HEK293 (cell line): ENCODE measurements around the gene SLC35E2B.

ENCODE experiments used
- BCL11B ChIP-seq: fragments of 450-650 bp; formaldehyde crosslinking; IDR thresholded peaks from 2 replicates; pipeline ENCODE4 v1.5.1; 2016; ENCODE audit warnings: low read depth, missing biosample characterization, missing genetic modification characterization
- KLF10 ChIP-seq: fragments of 450-650 bp; IDR thresholded peaks from 2 replicates; pipeline ENCODE4 v1.5.1; 2018; ENCODE audit warnings: missing biosample characterization, mild to moderate bottlenecking, missing genetic modification characterization
- KLF16 ChIP-seq: fragments of 450-650 bp; formaldehyde crosslinking; IDR thresholded peaks from 2 replicates; pipeline ENCODE4 v1.5.1; 2017; ENCODE audit warnings: missing biosample characterization, missing genetic modification characterization
- MEIS1 ChIP-seq: sonication (generic); formaldehyde crosslinking; IDR thresholded peaks from 2 replicates; pipeline ENCODE4 v1.8.1; 2022; ENCODE audit warnings: missing genetic modification reagents, mild to moderate bottlenecking, borderline replicate concordance
- PBX3 ChIP-seq: sonication (generic); formaldehyde crosslinking; IDR thresholded peaks from 2 replicates; pipeline ENCODE4 v1.8.1; 2022; ENCODE audit warnings: mild to moderate bottlenecking, moderate library complexity, missing genetic modification reagents
- RBAK ChIP-seq: fragments of 450-650 bp; formaldehyde crosslinking; IDR thresholded peaks from 2 replicates; pipeline ENCODE4 v1.5.1; 2016; ENCODE audit warnings: missing biosample characterization, missing genetic modification characterization
- SALL2 ChIP-seq: fragments of 450-650 bp; formaldehyde crosslinking; IDR thresholded peaks from 2 replicates; pipeline ENCODE4 v1.5.0; 2017; ENCODE audit warnings: missing biosample characterization, mild to moderate bottlenecking, missing genetic modification characterization, borderline replicate concordance
- SCRT1 ChIP-seq: fragments of 450-650 bp; formaldehyde crosslinking; IDR thresholded peaks from 2 replicates; pipeline ENCODE4 v1.5.1; 2016; ENCODE audit warnings: missing biosample characterization, missing genetic modification characterization, borderline replicate concordance
- TCF7L2 ChIP-seq: IDR thresholded peaks from 2 replicates; pipeline ENCODE4 v1.6.1; 2011; ENCODE audit warnings: low read depth, mild to moderate bottlenecking, inconsistent platforms, low read length, moderate library complexity, borderline replicate concordance
- TRIM28 ChIP-seq: IDR thresholded peaks from 2 replicates; pipeline ENCODE4 v1.6.1; 2011; ENCODE audit warnings: low read length, control low read depth, borderline replicate concordance
- WT1 ChIP-seq: fragments of 450-650 bp; formaldehyde crosslinking; IDR thresholded peaks from 2 replicates; pipeline ENCODE4 v1.5.1; 2016; ENCODE audit warnings: missing biosample characterization, missing genetic modification characterization
- YY1 ChIP-seq: fragments of 450-650 bp; formaldehyde crosslinking; IDR thresholded peaks from 2 replicates; pipeline ENCODE4 v1.5.1; 2018; ENCODE audit warnings: missing biosample characterization, missing genetic modification characterization
- YY2 ChIP-seq: fragments of 450-650 bp; formaldehyde crosslinking; IDR thresholded peaks from 2 replicates; pipeline ENCODE4 v1.5.1; 2016; ENCODE audit warnings: missing biosample characterization, missing genetic modification characterization
- ZBTB1 ChIP-seq: fragments of 450-650 bp; formaldehyde crosslinking; IDR thresholded peaks from 2 replicates; pipeline ENCODE4 v1.5.1; 2016; ENCODE audit warnings: missing biosample characterization, missing genetic modification characterization
- ZBTB21 ChIP-seq: fragments of 450-650 bp; formaldehyde crosslinking; IDR thresholded peaks from 2 replicates; pipeline ENCODE4 v1.5.1; 2017; ENCODE audit warnings: missing biosample characterization, missing genetic modification characterization
- ZBTB6 ChIP-seq: fragments of 450-650 bp; formaldehyde crosslinking; IDR thresholded peaks from 2 replicates; pipeline ENCODE4 v1.5.1; 2017; ENCODE audit warnings: missing biosample characterization, missing genetic modification characterization
- ZFP37 ChIP-seq: fragments of 450-650 bp; formaldehyde crosslinking; IDR thresholded peaks from 2 replicates; pipeline ENCODE4 v1.5.1; 2016; ENCODE audit warnings: missing biosample characterization, missing genetic modification characterization
- ZIC2 ChIP-seq: fragments of 450-650 bp; formaldehyde crosslinking; IDR thresholded peaks from 2 replicates; pipeline ENCODE4 v1.5.1; 2016; ENCODE audit warnings: missing biosample characterization, missing genetic modification characterization
- ZNF10 ChIP-seq: fragments of 450-650 bp; formaldehyde crosslinking; IDR thresholded peaks from 2 replicates; pipeline ENCODE4 v1.5.1; 2017; ENCODE audit warnings: missing biosample characterization, missing genetic modification characterization
- ZNF114 ChIP-seq: fragments of 450-650 bp; formaldehyde crosslinking; IDR thresholded peaks from 2 replicates; pipeline ENCODE4 v1.5.0; 2017; ENCODE audit warnings: missing biosample characterization, missing genetic modification characterization
- ZNF132 ChIP-seq: fragments of 450-650 bp; formaldehyde crosslinking; IDR thresholded peaks from 2 replicates; pipeline ENCODE4 v1.5.1; 2017; ENCODE audit warnings: missing biosample characterization, missing genetic modification characterization, borderline replicate concordance
- ZNF138 ChIP-seq: fragments of 450-650 bp; formaldehyde crosslinking; IDR thresholded peaks from 2 replicates; pipeline ENCODE4 v1.5.1; 2016; ENCODE audit warnings: missing biosample characterization, missing genetic modification characterization, borderline replicate concordance
- ZNF174 ChIP-seq: fragments of 450-650 bp; formaldehyde crosslinking; IDR thresholded peaks from 2 replicates; pipeline ENCODE4 v1.5.0; 2017; ENCODE audit warnings: missing biosample characterization, mild to moderate bottlenecking, missing genetic modification characterization
- ZNF19 ChIP-seq: fragments of 450-650 bp; formaldehyde crosslinking; IDR thresholded peaks from 2 replicates; pipeline ENCODE4; 2016; ENCODE audit warnings: missing biosample characterization, missing genetic modification characterization, low read depth
- ZNF280D ChIP-seq: fragments of 450-650 bp; formaldehyde crosslinking; IDR thresholded peaks from 2 replicates; pipeline ENCODE4 v1.5.1; 2016; ENCODE audit warnings: missing biosample characterization, missing genetic modification characterization
- ZNF292 ChIP-seq: fragments of 450-650 bp; formaldehyde crosslinking; IDR thresholded peaks from 2 replicates; pipeline ENCODE4 v1.5.1; 2016; ENCODE audit warnings: low read depth, missing biosample characterization, missing genetic modification characterization, borderline replicate concordance
- ZNF391 ChIP-seq: fragments of 450-650 bp; formaldehyde crosslinking; IDR thresholded peaks from 2 replicates; pipeline ENCODE4 v1.5.1; 2016; ENCODE audit warnings: low read depth, missing biosample characterization, missing genetic modification characterization, borderline replicate concordance
- ZNF394 ChIP-seq: fragments of 450-650 bp; formaldehyde crosslinking; IDR thresholded peaks from 2 replicates; pipeline ENCODE4 v1.5.1; 2016; ENCODE audit warnings: missing biosample characterization, missing genetic modification characterization, mild to moderate bottlenecking, moderate library complexity, borderline replicate concordance
- ZNF48 ChIP-seq: fragments of 450-650 bp; formaldehyde crosslinking; IDR thresholded peaks from 2 replicates; pipeline ENCODE4 v1.5.1; 2016; ENCODE audit warnings: missing biosample characterization, missing genetic modification characterization
- ZNF529 ChIP-seq: fragments of 450-650 bp; formaldehyde crosslinking; IDR thresholded peaks from 2 replicates; pipeline ENCODE4 v1.5.1; 2017; ENCODE audit warnings: missing genetic modification characterization, missing biosample characterization; ENCODE audit not compliant: insufficient replicate concordance
- ZNF561 ChIP-seq: fragments of 450-650 bp; IDR thresholded peaks from 2 replicates; pipeline ENCODE4 v1.5.1; 2018; ENCODE audit warnings: missing biosample characterization, missing genetic modification characterization, borderline replicate concordance
- ZNF600 ChIP-seq: fragments of 450-650 bp; formaldehyde crosslinking; IDR thresholded peaks from 2 replicates; pipeline ENCODE4 v1.5.1; 2016; ENCODE audit warnings: missing biosample characterization, missing genetic modification characterization
- ZNF629 ChIP-seq: fragments of 450-650 bp; formaldehyde crosslinking; IDR thresholded peaks from 2 replicates; pipeline ENCODE4 v1.5.1; 2017; ENCODE audit warnings: missing biosample characterization, missing genetic modification characterization
- ZNF785 ChIP-seq: fragments of 450-650 bp; formaldehyde crosslinking; IDR thresholded peaks from 2 replicates; pipeline ENCODE4 v1.5.1; 2016; ENCODE audit warnings: missing biosample characterization, missing genetic modification characterization
- ZNF792 ChIP-seq: fragments of 450-650 bp; formaldehyde crosslinking; IDR thresholded peaks from 2 replicates; pipeline ENCODE4 v1.5.1; 2016; ENCODE audit warnings: missing biosample characterization, missing genetic modification characterization
- ZNF837 ChIP-seq: fragments of 450-650 bp; formaldehyde crosslinking; IDR thresholded peaks from 2 replicates; pipeline ENCODE4 v1.5.1; 2016; ENCODE audit warnings: missing biosample characterization, missing genetic modification characterization
- ZNF843 ChIP-seq: fragments of 450-650 bp; formaldehyde crosslinking; IDR thresholded peaks from 2 replicates; pipeline ENCODE4 v1.5.1; 2016; ENCODE audit warnings: missing biosample characterization, missing genetic modification characterization
- TF ChIP-seq, protein P1 (sequence below): fragments of 450-650 bp; IDR thresholded peaks from 2 replicates; pipeline ENCODE4 v1.5.1; 2018; ENCODE audit warnings: missing biosample characterization, mild to moderate bottlenecking, missing genetic modification characterization

SLC35E2B gene

GRCh38 chr1:1614954-1615255 lies 77.7 kb downstream of the SLC35E2B start (continued):
- TF ChIP-seq ZBTB6 (tag by site-specific recombination) (no peak), BCL11B (0 out of 2 replicates have a peak, but pooled peaks have one; percentile 28), ZNF138 (tag by site-specific recombination) (no peak), SCRT1 (tag by site-specific recombination) (no peak), KLF10 (tag by site-specific recombination) (no peak), ZNF48 (tag by site-specific recombination) (no peak), ZNF394 (no peak), ZNF132 (no peak), ZNF391 (tag by site-specific recombination) (peak; percentile 82; the same call in 1 of the 2 replicates), ZNF837 (tag by site-specific recombination) (0 out of 2 replicates have a peak, but pooled peaks have one; percentile 23), MEIS1 (CRISPR knock-in tag) (no peak), ZNF561 (tag by site-specific recombination) (no peak), YY1 (tag by site-specific recombination) (no peak), ZNF600 (tag by site-specific recombination) (peak; percentile 64), ZNF629 (tag by site-specific recombination) (no peak), ZNF174 (tag by site-specific recombination) (no peak), RBAK (tag by site-specific recombination) (no peak), ZIC2 (tag by site-specific recombination) (no peak), WT1 (no peak), ZBTB21 (no peak), ZNF843 (tag by site-specific recombination) (no peak), ZFP37 (tag by site-specific recombination) (no peak), YY2 (tag by site-specific recombination) (peak; percentile 9; the same call in 1 of the 2 replicates), ZNF10 (tag by site-specific recombination) (no peak), TCF7L2 (no peak), ZNF19 (no peak), ZBTB1 (tag by site-specific recombination) (no peak), ZNF529 (tag by site-specific recombination) (no peak), ZNF280D (tag by site-specific recombination) (no peak), ZNF792 (tag by site-specific recombination) (no peak), TRIM28 (no peak), ZNF292 (tag by site-specific recombination) (no peak), ZNF785 (tag by site-specific recombination) (no peak), SALL2 (tag by site-specific recombination) (no peak), ZNF114 (tag by site-specific recombination) (no peak), KLF16 (no peak), PBX3 (no peak)
- TF ChIP-seq, protein P1, sequence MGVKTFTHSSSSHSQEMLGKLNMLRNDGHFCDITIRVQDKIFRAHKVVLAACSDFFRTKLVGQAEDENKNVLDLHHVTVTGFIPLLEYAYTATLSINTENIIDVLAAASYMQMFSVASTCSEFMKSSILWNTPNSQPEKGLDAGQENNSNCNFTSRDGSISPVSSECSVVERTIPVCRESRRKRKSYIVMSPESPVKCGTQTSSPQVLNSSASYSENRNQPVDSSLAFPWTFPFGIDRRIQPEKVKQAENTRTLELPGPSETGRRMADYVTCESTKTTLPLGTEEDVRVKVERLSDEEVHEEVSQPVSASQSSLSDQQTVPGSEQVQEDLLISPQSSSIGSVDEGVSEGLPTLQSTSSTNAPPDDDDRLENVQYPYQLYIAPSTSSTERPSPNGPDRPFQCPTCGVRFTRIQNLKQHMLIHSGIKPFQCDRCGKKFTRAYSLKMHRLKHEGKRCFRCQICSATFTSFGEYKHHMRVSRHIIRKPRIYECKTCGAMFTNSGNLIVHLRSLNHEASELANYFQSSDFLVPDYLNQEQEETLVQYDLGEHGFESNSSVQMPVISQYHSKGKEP: no peak
